IPS-NIHi7 (cell line): ENCODE measurements around the gene SYMPK.

ENCODE experiments used
- DNase-seq: peaks from one replicate; pipeline ENCODE4 v3.0.0; 2012; ENCODE audit warnings: mixed read lengths; ENCODE audit errors: extremely low spot score

SYMPK gene

GRCh38 chr19:45866400-45867176 lies 3.6 kb upstream of the SYMPK start:
- no peak for DNase-seq

- no peak for DNase-seq
Observed at GRCh38 chr19:45865269-45865948, 2.5 kb upstream of the SYMPK start.

GRCh38 chr19:45864629-45865082 lies 1.7 kb upstream of the SYMPK start:
- no peak for DNase-seq

DNA sequence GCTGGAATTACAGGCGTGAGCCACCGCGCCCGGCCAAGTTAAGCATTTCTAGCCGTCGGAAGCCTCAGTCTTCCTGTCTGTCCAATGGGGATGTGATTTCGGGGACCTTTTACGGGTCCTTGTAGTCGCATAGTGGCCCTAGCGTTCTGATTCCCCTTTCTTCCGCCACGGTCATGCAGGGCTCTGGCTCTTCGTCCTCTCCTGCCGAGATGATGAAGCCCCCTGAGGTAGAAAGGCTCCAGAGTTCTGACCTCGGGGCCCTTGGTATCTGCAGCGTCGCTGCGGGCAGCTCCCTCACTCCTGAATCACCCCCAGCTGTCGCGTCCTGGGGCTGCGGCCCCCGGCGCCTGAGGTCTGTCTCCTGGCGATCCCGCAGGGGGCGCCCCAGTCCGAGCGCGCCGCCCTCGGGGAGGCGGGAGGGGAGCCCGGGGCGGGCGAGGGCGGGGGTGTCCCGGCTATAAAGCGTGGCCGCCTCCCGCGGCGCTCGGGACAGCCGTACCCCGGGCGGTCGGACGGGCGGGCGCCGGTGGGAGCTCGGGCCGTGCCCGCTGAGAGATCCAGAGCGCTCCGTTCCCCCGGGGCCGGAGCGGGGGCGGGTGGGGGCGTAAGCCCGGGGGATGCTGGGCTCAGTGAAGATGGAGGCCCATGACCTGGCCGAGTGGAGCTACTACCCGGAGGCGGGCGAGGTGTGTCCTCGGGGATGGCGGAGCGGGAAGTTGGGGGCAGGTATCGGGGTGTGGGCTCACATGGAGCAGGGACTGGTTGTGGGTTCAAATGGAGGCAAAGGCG lies 1.1 kb upstream of the SYMPK start, which contains the start of gene FOXA3:
Gene FOXA3, plus strand, starts transcription at position 487 of the 789 bp plus-strand sequence. Its CDS starts 131 bp downstream, at position 618.
- DNase-seq = peak; percentile 87

DNA sequence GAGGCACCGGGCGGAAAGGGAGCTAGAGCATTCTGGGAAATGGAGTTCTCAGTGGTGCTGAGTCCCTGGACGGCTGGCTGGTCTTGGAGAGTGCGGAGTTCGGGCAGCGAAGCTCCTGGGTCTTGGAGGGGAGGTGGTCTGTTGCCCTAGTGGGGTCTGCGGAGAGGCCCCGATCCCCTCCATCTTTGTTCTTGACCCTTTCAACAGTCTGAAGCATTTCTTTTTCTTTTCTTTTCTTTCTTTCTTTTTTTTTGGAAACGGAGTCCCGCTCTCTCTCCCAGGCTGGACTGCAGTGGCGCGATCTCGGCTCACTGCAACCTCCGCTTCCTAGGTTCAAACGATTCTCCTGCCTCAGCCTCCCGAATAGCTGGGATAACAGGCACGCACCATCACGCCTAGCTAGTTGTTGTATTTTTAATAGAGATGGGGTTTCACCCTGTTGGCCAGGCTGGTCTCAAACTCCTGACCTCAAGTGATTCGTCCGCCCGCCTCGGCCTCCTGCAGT lies 440 bp upstream of the SYMPK start:
- no peak for DNase-seq

- DNase-seq = no peak
Observed at GRCh38 chr19:45862271-45862563, 730 bp downstream of the SYMPK start.

GRCh38 chr19:45860359-45861259 lies 2.3 kb downstream of the SYMPK start:
- DNase-seq = no peak

DNA sequence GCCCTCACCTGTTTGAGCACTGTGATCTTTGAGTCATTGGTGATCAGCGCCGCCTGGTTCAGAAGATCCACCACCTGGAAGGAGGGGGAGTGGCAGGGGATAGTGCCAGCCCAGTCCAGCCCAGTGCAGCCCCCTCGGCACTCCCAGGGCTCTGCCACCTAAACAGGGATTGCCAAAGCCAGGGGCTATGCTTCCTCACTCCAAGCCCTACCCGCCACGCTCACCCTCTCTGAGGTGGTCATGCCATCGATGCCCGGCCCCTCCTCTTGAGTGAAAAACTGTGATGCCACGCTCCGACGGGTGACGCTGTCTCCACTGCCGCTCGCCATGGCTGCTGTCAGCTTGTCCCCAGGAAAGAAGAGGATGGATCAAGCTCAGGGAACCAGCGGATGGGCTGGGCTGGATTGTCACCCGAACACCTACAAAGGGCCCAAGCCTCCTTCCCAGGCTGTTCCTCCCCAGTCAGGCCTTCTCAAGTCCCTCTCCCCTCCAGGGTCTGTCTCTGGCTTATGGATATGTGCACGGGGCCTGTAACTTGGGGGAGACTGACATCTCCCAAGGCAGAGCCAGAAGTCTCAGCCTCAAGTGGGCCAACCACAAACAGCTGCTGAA lies 8.7 kb downstream of the SYMPK start:
- no peak for DNase-seq

DNA sequence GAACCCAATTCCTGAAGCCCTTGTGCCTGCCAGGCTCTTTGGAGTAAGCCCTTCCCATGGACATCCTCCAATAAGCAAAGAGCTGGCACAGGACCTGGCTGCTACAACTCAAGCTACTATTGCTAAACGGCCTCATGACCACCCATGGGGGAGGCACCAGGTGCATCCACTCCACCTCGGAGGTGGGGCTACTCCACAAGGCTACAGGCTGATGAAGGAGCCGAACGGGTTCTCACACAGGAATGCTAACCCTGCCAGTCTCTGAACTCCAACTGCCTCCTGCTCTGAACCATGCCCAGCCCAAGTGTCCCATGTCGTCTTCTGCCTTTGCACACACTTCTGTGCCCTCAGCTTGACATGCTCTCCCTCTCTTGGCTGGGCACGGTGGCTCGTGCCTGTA lies 10.0 kb downstream of the SYMPK start:
- DNase-seq = no peak

DNA sequence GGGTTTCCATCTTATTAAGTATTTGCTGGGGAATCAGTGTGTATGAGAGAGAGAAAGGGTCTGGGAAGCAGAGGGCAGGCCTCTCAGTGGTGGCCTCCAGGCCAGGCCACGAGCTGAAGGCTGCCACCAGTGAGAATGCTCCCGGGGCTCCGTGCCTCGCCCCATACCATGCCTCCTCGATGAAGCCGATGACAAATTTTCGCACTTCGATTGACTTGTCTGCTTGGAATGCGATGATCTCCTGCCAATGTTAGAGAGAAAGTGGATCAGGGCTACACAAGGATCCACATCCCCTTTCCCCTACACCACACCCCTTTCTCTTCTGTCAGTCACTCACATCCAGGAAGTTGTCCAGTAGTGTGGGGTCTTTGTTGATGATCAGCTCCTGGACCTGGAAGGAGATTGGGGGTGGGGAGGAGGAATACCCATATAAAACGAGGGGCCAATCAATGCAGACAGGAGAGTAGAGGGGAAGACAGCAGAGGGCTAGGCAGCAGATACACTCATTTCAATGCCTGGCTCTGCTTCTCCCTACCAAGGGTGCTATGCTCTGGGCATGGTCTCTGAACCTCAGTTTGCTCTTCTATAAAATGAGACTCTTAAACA lies 10.7 kb downstream of the SYMPK start:
- no peak for DNase-seq

- DNase-seq = no peak
Observed at GRCh38 chr19:45848922-45849321, 14.0 kb downstream of the SYMPK start.

DNA sequence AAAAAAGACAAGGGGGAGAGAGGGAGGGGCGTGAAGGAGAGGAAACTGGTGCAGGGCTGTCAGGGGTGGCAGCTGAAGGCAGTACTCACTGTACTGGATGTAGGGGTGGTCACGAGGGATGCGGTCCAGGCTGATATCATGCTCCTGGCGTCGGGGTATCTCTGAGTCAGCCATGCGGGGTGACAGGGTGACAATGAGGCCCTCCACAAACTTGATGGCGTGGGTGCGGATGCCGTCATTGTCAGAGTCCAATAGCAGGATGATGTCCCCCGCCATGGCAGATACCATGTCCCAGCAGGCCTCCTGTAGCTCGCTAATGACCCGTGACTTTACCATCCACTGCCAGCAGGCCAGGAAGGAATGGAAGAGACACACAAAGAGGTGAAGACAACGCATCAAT lies 15.3 kb downstream of the SYMPK start:
- DNase-seq = no peak

DNA sequence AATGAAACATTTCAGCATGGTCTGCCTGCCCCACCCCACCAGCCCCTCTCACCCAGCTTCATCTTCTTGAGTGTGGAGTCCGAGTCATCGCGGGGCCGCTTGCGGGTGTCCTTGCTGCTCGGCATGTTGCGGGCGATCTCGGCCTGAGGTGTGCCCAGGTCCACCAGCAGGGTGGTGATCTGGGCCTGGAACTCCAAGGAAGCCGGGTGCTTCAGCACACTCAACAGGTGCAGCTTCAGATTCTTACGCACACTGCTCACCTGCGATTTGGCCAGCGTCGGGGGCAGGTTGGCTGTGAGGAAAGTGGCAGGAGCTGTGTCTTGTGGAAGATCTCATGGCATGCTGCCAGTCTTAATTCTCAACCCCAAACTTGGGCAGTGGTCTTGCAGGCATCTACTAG lies 20.7 kb downstream of the SYMPK start:
- no peak for DNase-seq

- DNase-seq = no peak
Observed at GRCh38 chr19:45834970-45835369, 28.0 kb downstream of the SYMPK start.

GRCh38 chr19:45828945-45829344 lies 34.0 kb downstream of the SYMPK start:
- DNase-seq = no peak

GRCh38 chr19:45828523-45828922 lies 34.4 kb downstream of the SYMPK start:
- no peak for DNase-seq

DNA sequence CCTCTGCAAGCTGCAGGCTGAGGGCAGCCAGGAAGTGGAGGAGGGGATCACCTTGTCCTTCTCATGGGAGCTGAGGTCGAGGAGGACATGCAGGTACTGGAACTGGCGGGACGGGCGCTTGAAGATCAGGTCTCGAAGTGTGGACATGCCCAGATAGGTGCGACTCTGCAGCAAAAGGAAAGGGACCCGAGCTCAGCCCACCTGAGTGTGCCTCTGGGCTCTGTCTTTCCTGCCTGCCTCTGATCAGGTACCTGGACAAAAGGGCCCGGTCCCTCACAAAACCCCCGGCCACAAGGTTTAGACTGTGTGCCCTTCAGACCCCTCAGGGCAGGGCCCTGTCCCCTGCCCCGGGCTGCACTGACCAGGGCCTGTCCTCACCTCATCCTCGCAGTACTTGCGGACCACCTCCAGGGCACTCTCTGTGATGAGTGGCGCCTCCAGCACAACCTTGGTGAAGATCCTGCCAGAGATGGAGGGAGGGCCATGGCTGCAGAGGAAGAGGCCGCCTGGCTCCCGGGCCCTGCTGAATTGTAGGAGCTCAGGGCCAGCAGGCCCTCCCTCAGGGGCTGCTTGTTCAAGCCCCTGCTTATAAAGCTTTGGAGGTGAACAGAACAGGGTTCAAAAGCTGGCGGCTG lies 35.4 kb downstream of the SYMPK start:
- no peak for DNase-seq

DNA sequence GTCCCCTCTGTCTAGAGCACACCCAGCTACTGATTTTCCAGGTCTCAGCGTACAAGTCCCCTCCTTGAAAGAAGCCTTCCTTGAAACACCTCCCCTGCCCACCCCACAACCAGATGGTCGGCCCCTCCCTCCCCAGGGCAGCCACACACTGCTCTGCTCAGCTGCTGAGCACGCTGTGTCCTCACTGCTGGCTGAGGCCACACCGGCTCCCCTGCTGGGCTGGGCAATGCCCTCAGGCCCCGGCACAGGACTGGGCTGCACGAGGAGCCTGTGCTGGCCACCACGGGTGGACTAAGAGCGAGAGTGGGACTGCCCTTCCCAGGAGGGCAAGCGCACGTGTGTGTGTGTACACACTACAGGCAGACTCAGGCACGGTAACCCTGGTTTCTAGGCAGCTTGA lies 36.0 kb downstream of the SYMPK start:
- no peak for DNase-seq

- no peak for DNase-seq
Observed at GRCh38 chr19:45825917-45826893, 36.7 kb downstream of the SYMPK start.
